K562 treated with DMSO at 1 percent for 4 hours (cell line): ENCODE results near the gene OR9I1. TPM values are rescaled to one million over a fixed set of nuclear protein-coding genes. Genes with fewer than 3 reads are reported as not detected.

Source experiments
- total RNA-seq: library from RNA; unstranded; fragments of 300-600 nt; gene quantifications from 2 replicates; pipeline ENCODE4 v1.2.3, GENCODE V29; 2022; ENCODE audit not compliant: insufficient read depth

OR9I1 gene, protein sequence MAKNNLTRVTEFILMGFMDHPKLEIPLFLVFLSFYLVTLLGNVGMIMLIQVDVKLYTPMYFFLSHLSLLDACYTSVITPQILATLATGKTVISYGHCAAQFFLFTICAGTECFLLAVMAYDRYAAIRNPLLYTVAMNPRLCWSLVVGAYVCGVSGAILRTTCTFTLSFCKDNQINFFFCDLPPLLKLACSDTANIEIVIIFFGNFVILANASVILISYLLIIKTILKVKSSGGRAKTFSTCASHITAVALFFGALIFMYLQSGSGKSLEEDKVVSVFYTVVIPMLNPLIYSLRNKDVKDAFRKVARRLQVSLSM
- total RNA-seq = not detected in 2 replicates

DNA sequence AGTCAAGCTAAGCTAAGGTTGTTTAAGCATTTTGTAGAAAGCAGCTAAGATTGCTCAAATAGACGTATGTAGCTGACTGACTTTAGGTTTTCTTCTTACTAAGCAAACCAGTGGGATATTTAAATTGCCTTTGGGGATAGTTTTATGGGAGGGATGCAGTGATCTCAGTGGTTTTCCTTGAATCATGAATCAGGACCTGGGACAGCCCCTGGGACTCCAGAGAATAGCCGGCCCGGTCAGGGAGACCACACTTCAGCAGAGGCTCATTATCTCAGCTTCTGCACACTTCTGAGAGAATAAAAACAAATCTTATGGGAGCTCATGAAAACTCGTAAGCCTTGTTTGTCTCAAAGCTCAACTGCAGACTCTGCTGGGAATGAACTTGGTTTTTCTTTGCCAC, at the start of gene OR9I1:
Gene OR9I1 (minus strand): TSS at position 62 of the 400 bp plus-strand sequence. CDS start 6,086 bp downstream, outside the sequence.

Other genes starting within 250 kb of the OR9I1 start
- gene OR9Q1, start 101.6 kb downstream of the OR9I1 start, total RNA-seq = not detected in 2 replicates
- gene OR6Q1, start 94.6 kb downstream of the OR9I1 start, total RNA-seq = not detected in 2 replicates
- not detected in 2 replicates for gene OR9Q2, start 63.5 kb upstream of the OR9I1 start, total RNA-seq
- gene OR1S2, start 78.6 kb upstream of the OR9I1 start, total RNA-seq = not detected in 2 replicates
- gene OR1S1, start 87.2 kb upstream of the OR9I1 start, total RNA-seq = not detected in 2 replicates
- gene OR10Q1, start 103.4 kb upstream of the OR9I1 start, total RNA-seq = not detected in 2 replicates
- not detected in 2 replicates for gene OR10W1, start 142.7 kb upstream of the OR9I1 start, total RNA-seq
- gene OR5B17, start 233.5 kb upstream of the OR9I1 start, total RNA-seq = not detected in 2 replicates